Hematopoietic multipotent progenitor cell treated with erythropoietin and hydrocortisone succinate and interleukin-3 and kit ligand, for 17 days (in vitro differentiated cells): Measurements from ENCODE around the gene RAB4A.
"Not testable (repeated sequence)": the region's sequence is repeated elsewhere in the genome, so short reads cannot be mapped to it uniquely, and the experiment has no call there.

Experiments
- DNase-seq: peaks from one replicate; pipeline ENCODE4 v3.0.0-alpha.2; 2015; ENCODE audit warnings: low spot score

RAB4A gene

DNA sequence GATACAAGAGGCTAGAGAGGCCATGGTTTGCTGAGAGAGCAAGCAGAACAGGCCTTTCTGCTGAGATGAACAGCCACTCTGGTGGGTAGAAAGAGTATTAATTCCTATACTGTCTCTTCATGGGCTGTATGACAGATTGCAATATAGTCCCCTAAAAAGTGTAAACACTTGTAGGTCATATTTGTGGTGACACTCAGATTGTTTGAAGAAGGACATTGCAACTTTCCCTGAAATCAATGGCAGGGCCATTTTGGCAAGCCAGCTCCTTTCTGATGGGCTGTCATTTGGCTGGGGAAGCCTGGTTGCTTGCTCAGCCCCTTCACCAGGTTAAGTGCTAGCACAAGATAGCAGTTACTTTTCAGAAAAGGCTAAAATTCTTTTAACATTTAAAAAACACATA, 27.5 kb downstream of the RAB4A start:
- DNase-seq: no peak

DNA sequence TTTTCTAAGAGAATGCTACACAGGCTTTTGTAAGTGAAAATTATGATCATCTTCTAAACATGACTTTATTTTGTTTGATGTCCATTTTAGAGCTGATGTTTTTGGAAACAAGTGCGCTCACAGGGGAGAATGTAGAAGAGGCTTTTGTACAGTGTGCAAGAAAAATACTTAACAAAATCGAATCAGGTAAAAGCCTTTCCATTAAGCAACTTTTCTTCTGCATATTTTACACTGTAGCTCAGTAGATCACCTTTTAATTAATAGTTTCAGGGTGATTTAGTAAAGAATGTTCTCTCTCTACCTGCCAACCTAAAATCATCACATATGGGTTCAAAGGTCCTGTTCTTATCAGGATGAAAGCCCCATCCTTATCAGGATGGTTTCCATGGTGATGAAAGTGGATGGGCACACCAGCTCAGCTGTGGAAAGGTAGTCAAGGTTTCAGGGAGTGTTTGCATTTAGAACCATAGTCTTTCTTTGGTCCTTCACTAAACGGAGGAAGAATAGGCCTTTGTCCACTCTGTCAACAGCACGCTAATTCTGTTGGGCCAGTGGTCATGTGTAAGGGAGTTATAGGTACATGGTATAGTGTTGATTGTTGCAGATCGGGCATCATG, 28.1 kb downstream of the RAB4A start:
- no peak for DNase-seq

DNA sequence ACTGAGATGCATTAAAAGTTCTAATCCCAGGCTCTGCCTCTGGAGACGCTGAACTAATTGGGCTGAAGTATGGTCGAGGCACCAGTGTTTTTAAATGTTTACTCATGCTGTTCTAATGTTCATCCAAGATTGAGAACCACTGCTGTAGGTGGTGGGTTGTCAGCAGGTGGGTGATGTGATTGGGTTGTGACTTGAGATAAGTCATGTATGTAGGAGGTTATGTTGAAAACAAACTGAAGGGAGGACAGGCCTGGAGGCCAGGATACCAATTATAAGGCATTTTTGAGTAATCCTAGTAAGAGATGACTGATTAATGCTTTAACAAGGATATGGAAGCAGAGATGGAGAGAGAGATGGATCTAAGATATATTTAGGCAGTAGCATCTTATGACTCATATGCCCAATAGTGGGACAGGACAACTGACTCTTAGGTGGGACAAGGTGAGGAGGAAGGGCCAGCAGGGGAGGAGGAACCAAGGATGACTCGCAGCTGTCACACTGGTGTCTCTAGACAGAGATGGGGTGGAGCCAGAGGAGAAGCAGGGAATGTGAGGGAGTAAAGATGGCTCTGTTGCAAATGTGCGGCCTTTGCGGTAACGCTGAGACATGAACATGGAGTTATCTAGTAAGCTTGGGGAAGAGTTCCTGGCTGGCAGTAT, 29.3 kb downstream of the RAB4A start:
- DNase-seq: no peak

DNA sequence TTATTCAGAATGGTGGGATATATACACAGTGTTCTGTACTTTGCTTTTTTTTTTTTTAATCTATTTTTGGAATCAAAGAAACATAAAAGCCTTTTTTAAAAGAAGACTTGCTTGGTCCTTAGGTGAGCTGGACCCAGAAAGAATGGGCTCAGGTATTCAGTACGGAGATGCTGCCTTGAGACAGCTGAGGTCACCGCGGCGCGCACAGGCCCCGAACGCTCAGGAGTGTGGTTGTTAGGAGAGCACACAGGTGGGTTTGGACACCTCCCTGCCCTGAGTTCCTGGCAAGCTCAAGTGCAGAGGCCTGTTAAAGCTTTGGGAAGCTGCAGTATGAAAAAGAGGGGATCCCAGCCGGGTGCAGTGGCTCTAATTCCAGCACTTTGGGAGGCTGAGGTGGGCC, 31.8 kb downstream of the RAB4A start:
- no peak for DNase-seq

DNA sequence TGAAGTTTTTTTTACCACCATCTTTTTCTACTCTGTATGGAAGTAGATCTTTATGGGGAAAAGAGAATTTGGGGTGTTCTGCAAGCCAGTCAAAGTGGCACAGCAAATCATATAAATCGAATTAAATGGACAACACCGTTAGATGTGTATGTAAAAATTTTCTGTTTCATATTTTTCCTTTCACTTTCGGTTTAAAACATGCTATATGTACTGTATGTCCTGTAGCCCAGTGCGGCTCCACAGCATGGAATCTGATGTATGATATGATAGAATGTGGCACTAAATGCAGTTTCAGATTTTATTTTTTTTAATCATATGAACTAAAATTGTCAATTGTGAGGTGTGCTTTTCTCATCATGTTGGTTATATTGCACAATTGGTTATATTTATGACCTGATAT, 32.9 kb downstream of the RAB4A start:
- DNase-seq: no peak

DNA sequence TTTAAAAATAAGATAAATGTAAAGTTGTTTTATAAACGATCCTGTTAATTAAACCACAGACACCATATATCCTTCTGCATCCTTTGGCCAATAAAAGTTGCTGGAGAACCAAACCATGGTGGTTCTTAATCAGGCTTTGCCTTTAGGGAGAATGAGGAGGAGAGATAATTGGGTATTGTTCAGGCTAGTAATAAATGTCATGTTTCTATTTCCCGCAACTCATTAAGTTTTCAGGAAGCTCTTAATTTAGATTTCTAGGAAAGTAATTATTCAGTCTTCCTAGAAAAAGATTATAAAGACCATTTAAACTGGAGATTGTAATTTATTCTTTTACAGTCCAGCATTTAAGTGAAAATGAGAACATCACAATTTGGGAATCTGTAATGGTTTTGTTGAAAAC, 34.5 kb downstream of the RAB4A start:
- no peak for DNase-seq

DNA sequence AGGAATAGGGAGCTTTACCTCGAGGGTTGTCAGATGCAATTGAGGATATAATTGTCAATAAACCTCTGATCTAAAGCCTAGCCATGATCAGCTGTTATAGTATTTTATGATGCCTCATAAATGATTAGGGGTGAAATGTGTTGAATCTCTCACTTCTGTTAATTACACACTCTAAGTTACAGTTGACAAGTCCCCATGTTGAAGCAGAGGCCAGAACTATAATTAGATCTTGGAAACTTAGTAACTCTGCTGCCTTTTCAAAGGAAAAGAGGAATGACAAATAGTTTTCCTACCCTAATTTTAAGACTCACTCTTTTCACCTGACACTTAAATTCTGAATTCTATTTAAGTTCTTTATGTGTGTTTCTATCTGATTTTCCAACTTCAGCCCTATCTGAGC, 38.2 kb downstream of the RAB4A start:
- DNase-seq: no peak

DNA sequence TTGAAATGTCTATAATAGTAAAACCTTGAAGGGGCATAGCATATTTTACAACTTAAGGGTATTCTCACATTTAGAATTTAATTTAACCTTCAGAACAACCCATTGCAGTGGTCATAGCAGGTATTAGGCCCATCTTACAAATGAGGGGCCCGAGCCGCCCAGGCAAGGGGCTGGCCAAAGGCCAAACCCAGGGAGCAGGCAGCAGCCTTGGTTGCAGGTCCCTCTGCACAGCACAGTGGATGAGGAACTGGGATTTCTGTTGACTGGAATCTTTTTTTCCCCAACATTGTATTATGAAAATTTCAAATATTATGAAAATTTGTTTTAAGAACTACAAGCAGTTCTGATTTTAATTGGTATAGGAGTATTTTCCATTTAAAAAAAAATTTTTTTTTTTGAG, 38.8 kb downstream of the RAB4A start:
- no peak for DNase-seq

DNA sequence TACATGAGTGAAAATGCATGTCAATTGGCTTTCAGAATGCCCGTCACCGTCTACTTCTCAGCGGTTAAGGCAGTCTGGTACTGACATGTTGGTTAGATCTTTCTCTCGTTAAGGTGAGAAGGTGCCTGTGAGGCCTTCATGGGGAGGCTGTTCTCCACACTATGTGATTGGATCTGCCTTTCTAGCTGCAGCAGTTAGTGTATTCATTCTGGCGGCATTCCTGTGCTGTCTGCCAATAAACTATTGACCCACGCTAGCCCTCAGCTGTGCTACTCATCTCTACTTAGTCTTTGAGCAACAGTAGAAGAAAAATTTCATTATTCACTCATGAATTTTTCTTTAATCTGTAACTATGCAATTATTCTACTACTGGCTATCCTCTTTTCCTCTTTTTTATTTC, 39.9 kb downstream of the RAB4A start:
- DNase-seq: no peak

DNA sequence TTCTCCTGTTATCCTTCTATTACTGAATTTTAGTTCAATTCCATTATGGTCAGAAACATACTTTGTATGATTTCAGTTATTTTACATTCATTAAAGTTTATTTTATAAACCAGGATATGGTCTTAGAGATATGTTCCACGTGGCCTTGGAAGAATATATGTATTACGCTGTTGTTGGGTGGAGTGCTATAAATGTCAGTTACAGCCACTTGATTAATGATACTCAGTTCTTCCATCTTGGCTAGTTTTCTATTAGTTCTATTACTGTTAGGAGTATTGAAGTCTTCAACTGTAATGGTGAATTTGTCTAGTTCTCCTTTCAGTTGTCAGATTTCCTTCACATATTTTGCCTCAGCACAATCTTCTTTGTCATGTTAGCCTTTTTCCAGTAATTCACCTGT, 45.3 kb downstream of the RAB4A start:
- DNase-seq: no peak

DNA sequence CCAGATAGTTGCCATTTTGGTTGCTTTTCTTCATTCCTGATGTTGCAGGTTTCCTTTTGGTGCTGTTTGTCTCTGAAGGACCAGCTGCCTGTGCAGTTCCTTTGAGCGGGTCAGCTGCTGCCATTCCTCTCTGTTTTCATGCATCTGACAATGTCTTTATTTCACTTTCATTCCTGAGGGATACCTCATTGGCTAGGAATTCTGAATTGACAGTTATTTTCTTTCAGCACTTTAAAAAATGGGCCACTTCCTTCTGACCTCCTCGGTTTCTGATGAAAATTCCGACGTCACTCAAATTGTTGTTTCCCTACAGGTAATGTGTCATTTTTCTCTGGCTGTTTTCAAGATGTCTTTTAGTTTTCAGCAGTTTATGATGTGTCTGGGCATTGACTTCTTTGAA, 47.1 kb downstream of the RAB4A start:
- DNase-seq: no peak

DNA sequence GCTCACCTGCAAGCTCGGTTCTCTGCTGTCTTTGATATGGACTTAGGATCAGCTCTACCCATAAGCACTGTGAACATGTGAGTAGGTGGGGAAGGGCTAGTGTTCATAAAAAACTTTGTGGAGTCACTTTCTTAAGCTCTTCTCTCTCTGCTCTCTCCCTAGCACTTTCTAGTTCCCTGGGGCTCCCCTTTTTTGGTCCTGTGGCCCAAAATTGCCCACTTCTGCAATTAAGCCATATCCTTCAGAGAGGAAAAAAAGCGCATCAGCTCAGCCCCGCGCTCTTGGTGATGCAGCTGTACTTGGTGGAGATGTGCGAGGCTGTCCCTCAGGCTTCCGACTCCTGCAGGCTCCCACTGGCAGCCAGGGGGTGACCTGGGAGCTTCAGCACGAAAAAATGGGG, 48.6 kb downstream of the RAB4A start:
- DNase-seq: no peak

DNA sequence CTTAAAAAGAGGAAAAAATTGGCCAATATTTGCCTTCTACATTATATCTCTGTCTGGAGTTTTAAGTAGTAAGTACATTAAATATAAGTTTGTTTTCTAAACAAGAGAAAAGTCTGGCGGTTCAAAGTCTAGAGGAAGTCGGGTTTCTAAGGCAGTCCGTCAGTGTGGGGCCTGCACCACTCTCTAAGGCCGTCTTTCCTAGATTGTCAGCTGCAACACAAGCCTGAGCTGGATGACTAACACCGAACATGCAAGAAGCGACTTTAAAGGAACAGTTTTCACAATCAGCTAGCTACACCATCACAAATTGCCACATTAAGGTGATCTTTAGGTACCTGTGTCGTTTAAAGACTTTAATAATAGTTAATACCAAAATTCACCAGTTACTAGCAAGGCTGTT, 52.3 kb downstream of the RAB4A start:
- no peak for DNase-seq

DNA sequence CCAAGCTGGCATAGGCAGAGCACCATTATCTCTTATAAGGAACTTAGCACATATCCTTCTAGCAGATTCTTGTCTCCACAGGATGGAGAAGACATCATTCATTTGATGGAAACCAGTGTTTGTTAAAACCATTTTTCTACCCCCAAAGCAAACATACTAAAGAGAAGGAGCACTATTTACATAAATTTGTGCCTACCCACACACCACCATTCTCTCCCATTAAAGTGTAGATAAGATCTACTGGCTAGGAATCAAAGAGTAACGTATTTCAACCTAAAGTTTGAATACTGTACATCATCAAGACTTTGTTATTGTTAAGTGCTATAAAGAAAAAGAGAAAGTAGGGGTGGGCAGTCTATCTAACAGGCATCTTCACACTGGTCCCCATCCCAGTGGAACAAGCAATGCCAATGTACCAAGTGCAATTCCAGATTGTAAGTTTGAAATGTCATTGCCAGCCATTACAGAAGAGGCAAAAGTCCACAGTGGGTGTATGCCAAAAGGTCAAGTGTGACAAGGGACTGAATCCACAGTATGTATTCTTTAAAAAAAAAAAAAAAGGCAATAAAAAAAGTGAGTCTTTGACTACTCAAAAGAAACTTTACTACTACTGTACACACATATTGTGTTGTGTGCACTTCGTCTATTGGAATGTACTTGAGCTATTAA, 53.1 kb downstream of the RAB4A start:
- DNase-seq: no peak

DNA sequence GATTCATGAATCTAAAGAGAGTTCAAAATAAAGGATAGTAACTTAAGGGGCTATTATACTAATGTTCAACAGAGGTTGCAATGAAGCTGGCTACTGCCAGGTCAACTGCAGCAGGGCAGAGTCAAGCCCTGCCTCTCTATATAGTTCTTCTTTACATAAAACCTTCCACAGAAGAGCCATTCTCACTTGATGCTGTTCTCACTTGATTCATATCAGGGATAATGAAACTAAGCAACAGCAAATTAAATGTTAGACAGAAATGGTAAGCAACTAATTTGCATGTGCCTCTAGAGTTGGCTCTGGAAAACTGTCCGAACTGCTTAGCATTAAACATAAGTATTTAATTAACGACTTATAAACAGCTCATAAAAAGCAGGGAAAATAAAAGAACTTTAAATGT, 54.5 kb downstream of the RAB4A start:
- DNase-seq: no peak

DNA sequence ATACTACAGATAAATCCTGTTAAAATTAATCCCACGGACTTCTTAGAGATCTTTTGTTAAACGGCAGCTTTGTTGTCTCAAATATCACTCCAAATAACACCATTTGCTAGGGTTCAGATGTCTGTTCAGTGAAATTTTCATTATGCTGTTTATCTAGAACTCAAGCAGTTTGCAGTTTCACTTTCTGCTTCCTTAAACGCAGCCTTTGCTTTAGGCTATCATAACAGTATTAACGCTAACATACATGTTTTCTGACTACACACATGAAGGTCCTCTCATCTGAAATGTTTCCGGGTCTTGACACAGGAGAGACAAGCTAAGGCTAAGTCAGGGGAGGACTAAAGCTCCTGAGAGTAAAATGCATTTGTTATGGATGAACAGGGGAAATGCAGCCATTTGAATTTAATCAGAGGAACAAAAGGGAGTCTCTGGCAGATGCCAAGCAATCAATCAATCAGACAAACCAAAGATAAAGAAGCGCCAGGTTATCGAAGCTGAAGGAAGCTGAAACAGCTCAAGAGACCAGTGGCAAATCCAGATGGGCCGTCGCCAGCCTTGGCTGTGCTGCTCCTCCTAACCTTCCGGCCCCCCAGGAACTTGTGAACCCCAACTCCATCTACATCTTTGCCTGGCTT, 55.1 kb downstream of the RAB4A start:
- no peak for DNase-seq

DNA sequence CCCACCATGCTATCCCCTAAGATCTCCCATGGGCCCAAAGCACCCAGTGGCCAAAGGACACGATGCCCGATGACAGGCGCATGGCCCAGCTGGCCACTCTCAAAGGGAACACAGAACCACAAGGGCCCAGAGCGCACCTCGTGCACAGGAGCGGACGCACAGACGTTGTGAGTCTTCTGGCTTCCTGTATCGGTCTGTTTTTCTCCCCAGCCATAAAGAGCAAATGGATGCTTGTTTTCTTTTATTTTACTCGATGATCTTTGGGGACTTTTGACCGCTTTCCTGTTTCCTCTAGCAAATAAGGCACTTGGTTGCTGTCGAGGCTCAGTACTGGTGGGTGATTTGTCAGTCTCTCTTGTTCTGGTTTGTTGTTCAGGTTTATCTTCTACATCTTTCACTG, 55.7 kb downstream of the RAB4A start:
- no peak for DNase-seq

DNA sequence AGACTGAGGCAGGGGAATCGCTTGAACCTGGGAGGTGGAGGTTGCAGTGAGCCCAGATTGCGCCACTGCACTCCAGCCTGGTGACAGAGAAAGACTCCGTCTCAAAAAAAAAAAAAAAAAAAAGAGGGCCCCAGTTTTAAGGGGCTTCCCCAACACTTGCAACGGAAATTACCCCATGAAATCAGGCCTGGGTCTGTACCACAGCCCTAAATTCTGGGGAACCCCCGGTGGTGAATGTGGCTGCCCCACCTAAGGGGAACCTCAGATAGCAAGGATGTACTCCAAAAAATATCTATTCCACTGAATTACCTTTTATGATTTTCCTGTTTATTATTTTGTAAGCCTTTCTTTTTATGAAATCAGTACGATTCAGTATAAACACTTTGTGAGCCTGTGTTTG, 56.9 kb downstream of the RAB4A start:
- DNase-seq: not testable (repeated sequence)

DNA sequence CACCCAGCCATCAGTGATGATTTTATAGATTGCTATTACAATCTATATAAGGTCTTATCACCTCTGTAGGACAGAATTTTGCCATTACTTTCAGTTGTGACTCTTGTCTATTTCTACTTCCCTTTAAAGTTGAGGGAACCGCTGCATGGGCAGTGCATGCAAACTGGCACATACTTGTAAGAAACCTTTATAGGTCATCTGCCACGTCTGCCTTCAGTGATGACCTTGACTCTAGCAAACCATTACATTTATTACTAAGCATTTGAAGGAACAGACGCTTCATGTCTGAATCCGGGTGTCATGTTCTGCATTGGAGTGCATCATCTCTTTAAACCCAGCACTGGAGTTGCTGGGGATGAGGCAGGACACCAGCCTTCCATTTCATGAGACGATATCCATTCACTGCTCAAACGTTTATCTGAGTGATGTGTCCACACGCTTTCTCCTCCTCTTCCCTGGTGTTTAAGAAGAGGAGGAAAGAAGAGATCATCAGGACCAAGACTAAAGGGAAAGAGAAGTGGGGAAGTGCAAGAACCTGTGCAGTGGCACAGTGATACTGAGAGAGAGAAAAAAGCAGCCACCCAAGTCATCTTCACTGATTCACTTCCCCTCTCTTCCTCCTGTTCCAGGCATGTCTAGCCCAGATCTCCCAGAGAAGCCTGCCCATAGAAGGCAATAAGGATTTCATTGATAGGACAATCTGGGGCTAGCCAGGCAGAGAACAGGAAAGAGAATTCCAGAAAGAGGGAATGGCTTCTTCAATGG, 57.9 kb downstream of the RAB4A start:
- no peak for DNase-seq

DNA sequence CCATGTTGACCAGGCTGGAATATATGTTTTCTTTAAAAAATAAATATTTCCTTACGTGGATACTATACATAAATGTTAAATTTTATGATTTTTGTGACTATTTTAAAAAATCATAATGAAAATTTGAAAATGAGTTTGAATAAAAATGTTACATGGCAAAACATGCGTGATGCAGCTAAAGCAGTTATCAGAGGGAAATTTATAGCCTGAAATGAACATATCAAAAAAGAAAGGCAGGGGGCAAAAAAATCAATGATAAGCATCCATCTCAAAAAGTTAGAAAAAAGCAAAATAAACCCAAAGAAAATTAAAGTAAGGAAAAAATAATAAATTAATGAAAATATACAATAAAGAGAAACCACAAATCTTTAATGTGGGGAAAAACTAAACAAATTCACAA, 63.4 kb downstream of the RAB4A start:
- no peak for DNase-seq

DNA sequence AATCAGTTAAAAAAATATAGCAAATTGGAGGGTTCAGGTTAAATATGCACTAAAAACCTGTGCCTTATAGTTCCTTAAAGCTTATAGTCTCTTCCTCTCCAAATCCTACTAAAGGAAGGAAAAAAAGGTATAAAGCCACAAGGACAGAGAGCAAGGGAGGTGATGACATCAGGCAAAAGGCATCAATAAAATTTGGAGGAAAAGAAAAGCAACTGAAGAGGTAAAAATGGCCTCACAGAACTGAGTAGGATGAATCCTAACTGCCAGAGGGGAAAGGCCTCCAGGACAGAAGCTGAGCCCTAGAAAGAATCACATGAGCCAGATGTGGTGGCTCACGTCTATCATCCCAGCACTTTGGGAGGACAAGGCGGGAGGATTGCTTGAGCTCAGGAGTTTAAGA, 63.8 kb downstream of the RAB4A start:
- no peak for DNase-seq

DNA sequence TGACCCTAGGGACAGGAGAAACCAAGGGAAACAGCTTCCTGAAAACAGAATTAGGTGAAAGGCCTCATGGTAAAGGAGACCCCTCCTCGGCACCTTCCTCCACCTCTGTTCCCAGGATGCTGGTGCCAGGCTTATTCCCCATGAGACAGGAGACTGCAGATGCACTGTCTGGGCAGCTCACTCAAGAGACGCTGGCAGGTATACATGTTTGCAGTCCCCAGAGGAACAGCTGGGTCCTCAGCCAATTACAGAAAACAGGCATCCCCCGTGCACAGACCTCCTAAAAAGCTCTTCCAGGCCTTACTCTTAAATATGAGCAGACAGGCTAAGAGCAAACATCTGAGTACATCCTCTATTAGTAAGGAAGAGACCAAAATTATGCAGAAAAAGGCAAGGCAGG, 65.4 kb downstream of the RAB4A start:
- no peak for DNase-seq

DNA sequence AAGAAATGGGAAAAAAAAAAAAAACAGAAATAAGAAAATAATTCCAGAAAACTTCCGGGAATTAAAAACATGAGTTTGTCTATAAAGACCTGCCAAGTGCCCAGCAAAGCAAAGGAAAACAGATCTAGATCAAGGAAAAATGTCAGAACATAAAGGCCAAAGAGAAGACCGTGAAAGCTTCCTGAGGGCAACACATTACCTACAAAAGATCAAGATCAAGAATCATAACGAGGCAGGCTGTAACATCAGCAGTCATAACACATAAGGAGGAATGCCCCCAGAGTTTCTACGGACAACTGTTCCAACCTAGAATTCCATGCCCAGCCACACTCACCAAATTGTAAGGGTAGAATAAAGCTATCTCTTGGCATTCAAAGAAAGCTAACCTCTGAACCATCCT, 68.2 kb downstream of the RAB4A start:
- DNase-seq: no peak
